Right renal pelvis (tissue), 4 donors: ENCODE measurements around the gene OCEL1. TPM values are rescaled to one million over a fixed set of nuclear protein-coding genes. Genes with fewer than 3 reads are reported as not detected.

Experiments
- DNase-seq, 4 donors: peaks; one replicate each; pipeline ENCODE4 v3.0.0-alpha.2; 2013; ENCODE audit warnings: low read depth in 4 of 4, low spot score in 3 of 4, missing footprints in 1 of 4
- polyA plus RNA-seq, 4 donors: library from polyadenylated mRNA; unstranded; fragments of 120-200 nt; gene quantifications; one replicate each; pipeline ENCODE4 v1.2.1, GENCODE V29; 2013; ENCODE audit not compliant: insufficient read length in 4 of 4

Gene OCEL1
- polyA plus RNA-seq, 4 donors: 19.5 to 27.8 (median 23.6) TPM

DNA sequence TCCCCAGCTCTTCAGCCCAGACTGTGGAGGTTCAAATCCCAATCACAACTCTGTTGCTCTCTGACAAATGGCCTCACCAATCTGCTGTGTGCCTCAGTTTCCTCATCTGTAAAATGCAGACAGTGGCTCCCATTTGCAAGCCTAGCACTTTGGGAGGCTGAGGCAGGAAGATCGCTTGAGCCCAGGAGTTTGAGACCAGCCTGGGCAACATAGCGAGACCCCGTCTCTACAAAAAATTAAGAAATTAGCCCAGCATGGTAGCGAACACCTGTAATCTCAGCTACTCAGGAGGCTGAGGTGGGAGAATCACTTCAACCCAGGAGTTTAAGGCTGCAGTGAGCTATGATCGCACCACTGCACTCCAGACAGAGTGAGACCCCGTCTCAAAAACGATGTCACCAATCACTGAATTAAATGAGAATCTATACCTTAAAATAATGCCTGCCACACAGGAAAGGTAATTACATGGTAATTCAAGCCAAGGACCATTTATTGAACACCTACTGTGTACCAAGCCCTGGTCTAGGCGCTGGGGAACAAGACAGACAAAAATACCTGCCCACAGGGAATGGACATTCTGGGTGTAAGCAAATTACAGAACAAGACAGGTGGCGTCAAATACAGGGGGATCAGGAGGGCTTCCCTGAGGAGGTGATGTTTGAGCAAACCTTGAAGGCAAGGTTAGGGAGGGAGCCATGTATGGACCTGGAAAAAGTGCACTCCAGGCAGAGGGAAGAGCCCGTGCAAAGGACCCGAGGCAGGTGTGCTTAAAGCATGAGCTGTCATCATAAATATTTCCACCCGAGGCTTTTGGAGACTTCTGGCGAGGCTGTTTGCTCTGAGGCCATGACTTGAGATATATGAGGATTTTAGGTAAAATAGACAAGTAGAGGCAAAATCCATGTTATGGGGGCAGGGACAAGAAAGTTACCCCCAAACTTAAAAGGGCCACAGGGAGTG lies 12.0 kb downstream of the OCEL1 start:
- no peak for DNase-seq

DNA sequence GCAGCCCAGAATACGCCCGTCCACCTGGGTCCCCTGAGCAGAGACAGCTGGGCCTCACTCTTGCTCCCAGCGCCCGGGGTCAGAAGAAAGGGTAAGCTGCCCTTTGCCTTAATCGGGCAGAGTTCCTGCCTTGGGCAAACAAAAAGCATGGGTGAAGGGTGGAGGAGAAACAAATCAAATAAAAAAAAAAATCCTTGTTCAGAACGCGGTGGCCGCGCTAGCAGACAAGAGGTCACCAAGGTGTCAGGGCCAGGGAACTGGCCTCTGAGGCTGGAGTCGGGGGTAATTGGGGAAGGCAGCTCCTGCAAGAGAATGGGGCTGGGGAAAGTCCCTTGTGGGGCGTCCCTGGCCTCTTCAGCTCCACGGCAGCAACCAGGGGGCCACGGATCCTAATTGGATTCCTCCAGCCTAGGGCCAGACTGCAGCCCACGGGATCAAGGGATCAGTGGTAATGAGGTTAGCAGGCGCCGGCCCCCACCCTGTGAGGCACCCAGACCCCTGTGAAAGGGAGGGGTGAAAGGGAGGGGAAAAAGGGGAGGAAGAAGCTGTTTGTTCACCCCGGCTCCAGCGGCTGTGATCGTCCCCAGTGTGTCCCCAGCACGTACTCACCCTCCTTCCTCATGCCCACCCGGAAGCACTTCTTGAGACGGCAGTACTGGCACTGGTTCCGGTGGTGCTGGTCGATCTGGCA lies 14.2 kb downstream of the OCEL1 start:
- no peak for DNase-seq

GRCh38 chr19:17240826-17241399 lies 14.9 kb downstream of the OCEL1 start:
- no peak for DNase-seq

- DNase-seq: no peak
Measured at GRCh38 chr19:17242431-17243208, 16.6 kb downstream of the OCEL1 start.

GRCh38 chr19:17243211-17243829 lies 17.3 kb downstream of the OCEL1 start:
- no peak for DNase-seq

- DNase-seq: no peak
Measured at GRCh38 chr19:17243830-17244617, 18.0 kb downstream of the OCEL1 start.

DNA sequence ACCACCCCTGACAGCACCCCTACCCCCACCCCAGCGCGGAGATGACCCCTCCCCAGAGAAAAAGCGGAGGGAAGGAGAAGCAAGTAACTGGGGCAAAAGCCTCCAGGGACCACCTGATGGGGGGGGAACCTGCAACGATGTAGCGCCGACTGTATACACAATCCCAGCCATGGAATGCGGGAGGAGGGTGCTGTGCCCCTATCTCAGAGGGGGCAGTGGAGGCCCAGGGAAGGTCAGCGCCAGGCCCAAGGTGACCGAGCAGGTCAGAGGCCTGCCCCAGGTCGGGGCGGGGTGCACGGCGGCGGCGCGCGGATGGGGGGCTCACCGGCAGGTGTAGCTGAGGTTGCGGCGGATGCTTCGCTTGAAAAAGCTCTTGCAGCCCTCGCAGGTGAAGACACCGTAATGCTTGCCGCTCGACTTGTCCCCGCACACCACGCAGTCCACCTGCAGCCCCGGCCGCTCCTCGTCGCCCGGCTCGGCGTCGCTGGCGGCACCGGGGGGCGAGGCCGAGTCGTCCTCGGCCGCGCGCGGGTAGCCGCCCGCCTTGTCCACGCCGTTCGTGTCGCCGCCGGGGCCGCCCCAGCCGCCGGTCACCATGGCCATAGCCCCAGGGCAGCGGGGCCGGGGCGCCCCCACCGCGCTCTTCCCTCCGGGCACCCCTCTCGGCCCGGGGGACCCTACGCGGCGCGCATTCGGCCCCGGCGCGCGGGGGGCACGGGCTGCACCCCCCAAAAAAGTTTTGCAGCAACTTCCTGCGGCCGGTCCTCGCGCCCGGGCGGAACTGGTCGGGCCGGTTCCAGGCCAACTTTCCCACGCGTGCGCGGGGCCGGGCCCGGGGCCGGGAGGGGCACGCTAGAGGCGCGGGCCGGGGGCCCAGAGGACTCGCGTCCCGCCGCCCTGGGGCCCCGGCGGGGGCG lies 18.9 kb downstream of the OCEL1 start:
- no peak for DNase-seq

GRCh38 chr19:17245535-17245984 lies 19.5 kb downstream of the OCEL1 start, which contains the start of gene NR2F6:
Gene NR2F6 (minus strand): TSS chr19:17245919. CDS start chr19:17245220, 699 bp downstream.
- DNase-seq: no peak

DNA sequence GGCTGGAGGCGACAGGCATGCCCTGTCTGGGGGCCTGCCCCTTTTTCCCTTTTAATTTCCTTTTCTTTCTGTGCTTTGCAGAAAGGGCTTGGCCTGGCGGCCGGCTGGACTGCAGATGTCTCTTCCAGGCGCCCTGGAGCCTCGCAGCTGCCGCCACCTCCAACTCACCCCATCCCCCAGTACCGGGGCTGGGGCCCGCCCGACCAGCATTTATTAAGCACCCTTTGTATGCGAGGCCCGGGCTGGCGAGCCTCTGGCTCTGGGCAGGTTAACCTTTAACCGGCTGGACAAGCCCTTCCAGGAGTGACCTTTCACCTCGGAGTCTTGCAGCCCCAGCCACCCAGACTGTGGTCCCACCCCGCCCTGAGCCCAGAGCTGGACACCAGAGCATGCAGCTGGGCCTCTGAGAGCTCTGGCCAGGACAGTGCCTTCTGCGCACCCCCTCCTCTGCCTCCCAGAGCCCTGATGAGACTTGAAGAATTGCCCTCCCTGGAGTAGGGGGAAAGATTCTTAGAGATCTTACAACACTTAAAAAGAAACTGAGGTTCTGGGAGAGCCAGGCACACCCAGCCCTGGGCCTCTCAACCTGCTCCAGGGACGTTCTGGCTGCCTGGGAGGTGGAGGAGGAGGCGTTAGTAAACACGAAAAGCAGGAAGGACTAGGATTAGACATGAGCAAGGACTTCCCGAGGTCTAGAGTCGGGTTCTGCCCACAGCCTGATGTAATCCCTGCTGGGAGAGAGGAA lies 20.8 kb downstream of the OCEL1 start:
- no peak for DNase-seq

DNA sequence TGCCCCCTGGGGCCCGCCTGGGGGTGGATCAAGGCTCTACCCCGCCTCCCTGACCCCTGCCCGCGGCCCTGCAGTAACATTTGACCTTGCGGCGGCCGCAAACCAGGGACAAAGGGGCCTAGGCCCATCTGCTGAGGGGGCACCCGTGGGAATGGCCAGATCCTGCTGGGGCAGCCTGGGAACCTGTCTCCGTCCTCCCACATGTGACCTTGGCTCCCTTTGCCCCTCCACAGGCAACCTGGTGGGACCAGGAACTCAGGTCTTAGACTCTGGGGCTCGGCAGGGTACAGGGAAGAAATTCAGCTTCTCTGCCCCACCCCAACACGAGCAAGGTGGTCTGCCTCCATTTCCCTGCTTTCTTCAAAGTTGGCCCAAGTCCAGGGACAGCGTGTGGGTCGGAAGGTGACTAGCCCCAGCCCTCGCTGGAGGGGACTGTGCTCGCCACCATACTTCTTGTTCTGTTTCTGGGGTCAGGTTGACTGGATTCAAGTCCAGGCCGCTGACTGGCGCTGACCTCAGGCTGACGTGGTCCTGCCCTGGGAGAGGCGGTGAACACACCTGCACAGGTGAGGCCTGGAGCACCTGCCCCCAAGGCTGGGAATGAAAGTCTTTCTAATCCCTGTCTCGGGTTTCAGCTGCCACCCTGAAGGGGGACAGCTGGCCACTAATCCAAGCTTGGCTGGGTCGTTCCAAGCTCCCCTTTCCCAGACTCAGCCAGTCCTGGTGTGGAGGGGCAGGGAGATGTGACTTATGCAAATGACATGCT lies 22.2 kb downstream of the OCEL1 start:
- DNase-seq: no peak

DNA sequence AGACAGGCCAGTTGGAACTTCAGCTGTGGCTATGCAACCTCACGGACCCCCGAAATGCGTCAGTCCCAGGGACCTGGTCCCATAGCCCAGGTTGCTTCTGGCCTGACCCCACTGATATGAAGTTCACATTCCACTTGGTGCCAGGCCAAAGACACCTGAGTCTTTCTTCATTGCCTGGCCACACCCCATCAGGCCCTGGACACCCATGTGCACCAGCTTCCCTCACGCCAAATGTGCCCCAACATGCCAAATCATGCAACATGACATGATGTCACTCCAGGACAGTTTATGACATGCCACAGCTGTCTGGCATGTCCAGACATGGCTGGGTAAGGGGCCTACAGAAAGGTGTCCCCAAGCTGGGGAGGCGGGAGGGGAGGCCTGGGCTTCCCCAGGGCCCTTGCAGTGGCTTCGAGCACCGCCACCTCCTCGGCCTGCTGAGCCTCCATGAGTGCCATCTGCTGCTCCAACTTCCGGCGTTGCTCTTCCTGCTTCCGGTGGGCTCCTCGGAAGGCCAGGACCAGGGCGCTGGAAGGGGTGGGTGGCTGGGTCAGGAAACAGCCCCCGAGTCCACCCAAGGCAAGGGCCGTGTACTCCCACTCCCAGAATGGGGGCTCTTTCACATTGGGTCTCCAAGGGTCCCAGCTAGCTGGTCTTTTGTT lies 24.0 kb downstream of the OCEL1 start:
- no peak for DNase-seq

GRCh38 chr19:17254636-17255035 lies 28.6 kb downstream of the OCEL1 start:
- no peak for DNase-seq

GRCh38 chr19:17255150-17255621 lies 29.2 kb downstream of the OCEL1 start:
- no peak for DNase-seq

- DNase-seq: no peak
Measured at GRCh38 chr19:17256130-17256529, 30.1 kb downstream of the OCEL1 start.

DNA sequence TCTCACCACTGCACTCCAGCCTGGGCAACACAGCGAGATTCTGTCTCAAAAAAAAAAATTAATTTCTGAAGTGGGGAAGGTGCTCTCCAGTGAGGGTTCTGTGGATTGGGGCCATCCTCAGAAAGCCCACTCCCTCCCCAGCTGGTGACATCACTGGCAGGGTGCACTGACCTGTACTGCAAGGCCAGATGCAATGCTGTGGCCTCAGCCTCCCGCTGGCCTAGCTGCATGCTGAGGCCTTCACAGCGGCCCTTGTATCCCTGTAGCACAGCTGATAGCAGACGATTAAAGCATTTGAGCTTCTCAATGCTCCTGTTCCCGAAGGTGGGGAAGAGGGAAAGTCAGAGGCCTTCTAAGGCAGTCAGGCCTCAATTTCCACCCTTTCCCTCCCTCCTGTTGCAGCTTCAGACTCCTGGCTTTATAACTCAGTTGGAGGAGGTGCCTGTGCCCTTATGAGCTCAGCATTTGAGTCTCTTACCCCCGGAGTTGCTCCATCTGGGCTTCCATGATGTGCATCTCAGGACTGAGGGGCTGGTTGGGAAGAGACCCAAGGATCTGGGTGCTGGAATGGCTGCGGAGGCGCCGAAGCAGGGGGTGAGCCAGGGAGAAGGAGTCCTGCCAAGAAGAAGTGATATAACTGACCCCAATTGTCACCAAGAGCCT lies 33.2 kb downstream of the OCEL1 start:
- no peak for DNase-seq

GRCh38 chr19:17259934-17260333 lies 33.9 kb downstream of the OCEL1 start:
- DNase-seq: no peak
